Upper lobe of left lung (tissue), 4 donors: ENCODE results near the gene CDH2.

Experiments used
- CTCF ChIP-seq, 6 experiments: fragments of 450-650 bp in 4 of 6; fragments of 200-600 bp in 2 of 6; sonication (generic) in 2 of 6; IDR thresholded peaks; one replicate each; pipeline ENCODE4 v1.5.1; 2016 to 2019; ENCODE audit warnings: antibody characterized with exemption in 6 of 6
- EP300 ChIP-seq, 4 donors: sonication (generic); formaldehyde crosslinking; IDR thresholded peaks; one replicate each; pipeline ENCODE4 v1.5.1; 2017; ENCODE audit warnings: antibody characterized with exemption in 4 of 4, control low read depth in 2 of 4
- POLR2A ChIP-seq, 4 donors: fragments of 450-650 bp; IDR thresholded peaks; one replicate each; pipeline ENCODE4 v1.5.1; 2016 to 2017; ENCODE audit warnings: antibody characterized with exemption in 4 of 4, mild to moderate bottlenecking in 2 of 4
- POLR2AphosphoS5 ChIP-seq, 2 donors: sonication (generic); formaldehyde crosslinking; IDR thresholded peaks; one replicate each; pipeline ENCODE4 v1.5.1; 2017; ENCODE audit warnings: antibody characterized with exemption in 2 of 2

GRCh38 chr18:28095041-28095440 is 81.9 kb downstream of the CDH2 start:
- TF ChIP-seq POLR2A (IDR thresholded peaks at IDR 0.05) (no peak), CTCF (IDR thresholded peaks at IDR 0.05) (no peak), EP300 (IDR thresholded peaks at IDR 0.05) (no peak), POLR2AphosphoS5 (IDR thresholded peaks at IDR 0.05) (no peak)
